ENCODE results near the gene IER3.

DNA sequence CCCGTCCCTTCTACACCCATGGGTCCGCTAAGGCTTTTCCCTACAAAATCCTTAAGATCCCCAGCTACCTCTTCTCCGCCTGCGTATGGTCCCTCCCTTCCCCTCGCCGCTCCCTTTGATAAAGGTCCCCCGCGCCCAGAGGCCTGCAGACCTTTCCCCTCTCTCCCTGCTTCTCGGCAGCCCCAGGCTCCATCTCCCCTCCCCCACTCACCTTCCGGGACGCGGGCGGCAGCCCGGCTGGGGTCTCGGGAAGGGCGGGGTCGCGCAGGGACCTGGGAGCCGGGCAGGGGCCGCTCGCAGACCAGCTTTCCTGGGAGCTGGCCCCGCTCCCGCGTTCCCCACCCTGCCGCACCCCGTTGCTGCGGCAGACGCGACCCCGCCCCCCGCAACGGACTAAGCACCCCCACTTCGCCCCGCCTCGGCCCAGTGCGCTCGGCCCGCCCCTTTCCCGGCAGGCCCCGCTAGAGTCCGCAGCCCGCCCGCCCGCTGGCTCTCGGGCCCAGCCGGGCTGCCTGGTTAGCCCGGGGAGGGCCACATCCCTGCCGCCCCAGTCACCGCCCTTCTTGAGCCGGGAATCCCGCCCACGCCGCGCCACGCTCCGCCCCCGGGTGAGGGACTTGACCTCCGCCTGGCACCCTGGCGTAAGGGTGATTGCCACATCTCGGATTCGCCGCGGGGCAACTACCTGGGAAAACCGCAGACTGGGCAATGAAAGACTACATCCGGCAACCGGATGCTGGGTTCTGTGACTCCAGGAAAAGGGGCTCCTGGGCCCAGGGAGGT is 1.8 kb downstream of the IER3 start, which contains the start of gene FLOT1:
- TF ChIP-seq, protein P1, sequence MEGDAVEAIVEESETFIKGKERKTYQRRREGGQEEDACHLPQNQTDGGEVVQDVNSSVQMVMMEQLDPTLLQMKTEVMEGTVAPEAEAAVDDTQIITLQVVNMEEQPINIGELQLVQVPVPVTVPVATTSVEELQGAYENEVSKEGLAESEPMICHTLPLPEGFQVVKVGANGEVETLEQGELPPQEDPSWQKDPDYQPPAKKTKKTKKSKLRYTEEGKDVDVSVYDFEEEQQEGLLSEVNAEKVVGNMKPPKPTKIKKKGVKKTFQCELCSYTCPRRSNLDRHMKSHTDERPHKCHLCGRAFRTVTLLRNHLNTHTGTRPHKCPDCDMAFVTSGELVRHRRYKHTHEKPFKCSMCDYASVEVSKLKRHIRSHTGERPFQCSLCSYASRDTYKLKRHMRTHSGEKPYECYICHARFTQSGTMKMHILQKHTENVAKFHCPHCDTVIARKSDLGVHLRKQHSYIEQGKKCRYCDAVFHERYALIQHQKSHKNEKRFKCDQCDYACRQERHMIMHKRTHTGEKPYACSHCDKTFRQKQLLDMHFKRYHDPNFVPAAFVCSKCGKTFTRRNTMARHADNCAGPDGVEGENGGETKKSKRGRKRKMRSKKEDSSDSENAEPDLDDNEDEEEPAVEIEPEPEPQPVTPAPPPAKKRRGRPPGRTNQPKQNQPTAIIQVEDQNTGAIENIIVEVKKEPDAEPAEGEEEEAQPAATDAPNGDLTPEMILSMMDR (IDR thresholded peaks at IDR 0.05; ENCODE audit: insufficient read depth, low read length), result no peak
- TF ChIP-seq POLR2AphosphoS5 (IDR thresholded peaks at IDR 0.05; ENCODE audit: low read depth), result peak; percentile 79
- TF ChIP-seq GABPA (IDR thresholded peaks at IDR 0.05; ENCODE audit: low read depth), result peak; percentile 24; the same call in 1 of the 2 replicates
- TF ChIP-seq REST (IDR thresholded peaks at IDR 0.05; ENCODE audit: insufficient replicate concordance, low read depth), result no peak

All from HL-60 (cell line).